ENCODE data around the gene PPM1B.

DNA sequence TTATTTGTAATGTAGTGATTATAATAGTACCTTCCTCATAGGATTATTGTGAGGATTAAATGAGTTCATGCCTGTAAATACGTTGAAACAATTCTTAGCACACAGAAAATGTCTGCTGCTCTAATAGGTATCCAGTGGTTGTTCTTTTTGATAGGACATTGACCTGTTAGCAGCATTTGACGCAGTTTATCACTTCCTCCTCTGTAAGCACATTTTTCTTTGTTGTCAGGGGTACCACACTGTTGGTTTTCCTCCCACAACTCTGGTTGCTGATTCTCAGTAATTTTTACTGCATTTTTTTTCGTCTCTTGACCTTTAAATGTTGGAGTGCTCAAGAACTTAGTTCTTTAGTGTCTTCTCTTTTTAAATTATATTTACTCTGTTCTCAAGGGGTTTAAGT, 15.4 kb downstream of the PPM1B start:
- TF ChIP-seq POLR2A (IDR thresholded peaks at IDR 0.05; ENCODE audit: low read depth, low read length) (no peak), POLR2AphosphoS5 (IDR thresholded peaks at IDR 0.05; ENCODE audit: low read depth, low read length) (no peak), SPI1 (IDR thresholded peaks at IDR 0.05; ENCODE audit: low read depth, low read length) (peak; percentile 67), POU2F2 (IDR thresholded peaks at IDR 0.05; ENCODE audit: low read depth, low read length) (no peak)
